SHP77 treated with DMSO at 0.1 percent for 48 hours (cell line): ENCODE measurements around the gene SMAP2.
A peak's percentile ranks its signal among the peaks of the same experiment; 100 is the strongest.

ENCODE experiments used
- DNase-seq: peaks from one replicate; lab custom pipeline; 2025; lab: John Stamatoyannopoulos, UW

Gene SMAP2

DNA sequence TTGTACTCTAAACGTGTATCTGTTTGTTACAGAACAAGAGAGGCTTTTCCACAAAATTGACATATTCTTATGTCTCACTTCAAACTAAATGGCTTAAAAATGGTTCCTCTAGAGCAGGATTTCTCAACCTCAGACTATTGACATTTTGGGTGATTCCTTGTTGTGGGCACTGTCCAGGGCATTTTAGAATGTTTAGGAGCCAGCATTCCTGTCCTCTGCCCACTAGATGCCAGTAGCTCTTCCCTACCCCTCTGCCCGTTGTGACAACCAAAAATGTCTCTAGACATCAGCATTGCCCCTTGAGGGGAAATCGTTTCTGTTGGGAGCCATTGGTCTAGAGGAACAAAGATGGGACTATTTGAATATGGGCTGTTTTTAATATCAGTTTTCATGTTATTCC is 17.3 kb downstream of the SMAP2 start:
- no peak for DNase-seq

- DNase-seq = no peak
Measured at GRCh38 chr1:40391688-40392145, 18.2 kb downstream of the SMAP2 start.

GRCh38 chr1:40392221-40392620 is 18.7 kb downstream of the SMAP2 start:
- DNase-seq = no peak

DNA sequence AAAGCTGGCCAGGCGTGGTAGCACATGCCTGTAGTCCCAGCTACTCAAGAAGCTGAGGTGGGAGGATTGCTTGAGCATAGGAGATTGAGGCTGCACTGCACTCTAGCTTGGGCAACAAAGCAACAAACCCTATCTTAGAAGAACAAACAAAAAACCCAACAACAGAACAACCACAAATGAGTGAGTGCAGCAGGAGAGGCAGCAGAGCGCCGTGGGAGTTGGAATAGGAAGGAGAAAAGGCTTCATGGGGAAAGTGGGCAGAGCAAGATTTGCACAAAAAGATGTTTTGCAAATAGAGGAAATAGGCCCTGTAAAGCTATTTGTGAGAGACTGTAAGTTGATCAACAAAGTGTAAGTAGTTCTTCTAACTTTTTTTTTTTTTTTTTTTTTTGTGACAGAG is 19.6 kb downstream of the SMAP2 start:
- no peak for DNase-seq

- no peak for DNase-seq
Measured at GRCh38 chr1:40394491-40395172, 21.1 kb downstream of the SMAP2 start.

GRCh38 chr1:40395190-40396175 is 22.0 kb downstream of the SMAP2 start:
- DNase-seq = no peak

DNA sequence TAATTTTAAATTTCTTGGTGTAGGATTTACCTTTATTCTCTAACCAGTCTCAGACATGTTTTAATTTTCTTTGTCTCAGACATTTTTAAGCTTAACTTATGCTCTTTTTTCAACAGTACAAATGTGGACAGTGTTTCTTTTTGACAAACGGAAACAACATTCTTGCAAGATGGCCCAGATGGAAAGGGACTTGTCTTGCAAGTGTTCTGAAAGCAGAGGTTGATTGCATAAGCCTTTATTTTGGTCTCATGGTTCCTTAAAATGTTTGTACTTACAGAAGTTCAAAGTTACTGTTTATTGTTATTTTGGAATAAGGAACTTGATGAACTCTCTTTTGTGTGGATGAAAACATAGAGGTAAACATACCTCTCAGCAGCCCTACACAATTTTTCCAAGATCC is 22.9 kb downstream of the SMAP2 start:
- no peak for DNase-seq

- DNase-seq = no peak
Measured at GRCh38 chr1:40397258-40397657, 23.7 kb downstream of the SMAP2 start.

GRCh38 chr1:40399984-40400704 is 26.6 kb downstream of the SMAP2 start:
- no peak for DNase-seq

DNA sequence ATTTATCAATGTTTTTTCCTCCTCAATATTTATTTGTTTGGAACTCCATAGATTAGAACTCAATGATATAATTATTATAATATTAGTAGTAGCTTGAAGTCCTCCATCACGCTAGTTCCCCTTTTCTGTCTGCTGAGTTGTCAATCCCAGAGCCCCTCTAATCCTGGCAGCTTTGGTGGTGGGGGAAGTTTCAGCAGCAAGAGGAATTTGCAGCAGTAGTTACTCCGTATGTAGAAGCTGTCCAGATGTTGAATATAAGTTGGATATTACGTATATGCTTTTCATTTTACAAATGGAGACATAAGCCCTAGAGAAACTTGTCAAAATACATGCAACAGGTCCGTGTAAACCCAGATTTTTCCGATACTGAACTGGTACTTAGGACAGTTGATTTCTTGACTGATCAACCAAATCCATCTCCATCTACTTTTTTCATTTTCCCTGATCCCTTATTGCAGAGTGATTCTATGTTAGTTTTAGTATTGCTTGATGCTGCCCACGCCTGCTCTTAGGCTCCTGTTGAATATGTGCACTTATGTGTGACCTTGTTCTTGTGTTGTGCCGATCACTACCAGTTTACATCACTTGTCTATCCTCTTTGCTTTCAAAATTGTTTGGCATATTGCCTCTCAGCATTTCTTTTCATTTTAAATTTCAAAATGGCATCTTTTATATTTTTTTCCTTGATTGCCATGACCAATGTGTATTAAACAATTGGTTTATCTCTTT is 28.1 kb downstream of the SMAP2 start:
- no peak for DNase-seq

GRCh38 chr1:40404670-40405462 is 31.3 kb downstream of the SMAP2 start:
- DNase-seq = peak; percentile 4

DNA sequence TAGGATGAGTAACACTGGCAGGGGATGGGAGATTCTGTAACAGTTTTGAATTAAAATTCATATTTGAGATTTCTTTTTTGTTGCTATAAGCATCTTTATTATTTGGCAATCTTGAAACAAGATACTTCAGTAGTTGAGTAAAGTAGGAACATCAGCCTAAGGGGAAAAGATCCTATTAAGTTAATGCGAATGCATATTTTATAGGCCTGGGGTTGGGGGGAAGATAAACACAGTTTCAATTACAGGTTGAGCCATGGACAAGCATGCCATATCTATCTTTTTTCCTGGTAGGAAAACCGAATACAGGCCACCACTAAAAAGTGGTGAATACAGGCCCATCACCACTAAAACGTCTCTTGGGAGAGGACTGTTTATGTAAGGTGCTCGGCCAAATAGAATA is 32.3 kb downstream of the SMAP2 start:
- DNase-seq = no peak

- no peak for DNase-seq
Measured at GRCh38 chr1:40407453-40407852, 33.9 kb downstream of the SMAP2 start.

DNA sequence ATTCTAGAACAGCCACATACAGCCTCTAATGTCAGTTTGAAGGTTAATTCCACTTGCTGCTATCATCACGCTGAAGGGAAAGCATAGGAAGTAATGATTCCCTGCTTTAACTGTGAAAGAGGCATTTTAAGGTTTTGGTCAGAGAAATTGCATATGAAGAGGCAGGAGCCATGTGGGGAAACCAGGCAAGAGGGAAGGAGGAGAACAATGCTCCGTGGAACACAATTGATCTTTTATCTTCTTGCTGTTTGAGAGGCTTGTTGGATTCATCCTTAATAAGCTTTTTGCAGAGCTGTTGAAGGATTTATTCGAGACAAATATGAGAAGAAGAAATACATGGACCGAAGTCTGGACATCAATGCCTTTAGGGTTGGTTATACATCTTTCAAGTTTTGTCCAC is 35.9 kb downstream of the SMAP2 start:
- DNase-seq = no peak

DNA sequence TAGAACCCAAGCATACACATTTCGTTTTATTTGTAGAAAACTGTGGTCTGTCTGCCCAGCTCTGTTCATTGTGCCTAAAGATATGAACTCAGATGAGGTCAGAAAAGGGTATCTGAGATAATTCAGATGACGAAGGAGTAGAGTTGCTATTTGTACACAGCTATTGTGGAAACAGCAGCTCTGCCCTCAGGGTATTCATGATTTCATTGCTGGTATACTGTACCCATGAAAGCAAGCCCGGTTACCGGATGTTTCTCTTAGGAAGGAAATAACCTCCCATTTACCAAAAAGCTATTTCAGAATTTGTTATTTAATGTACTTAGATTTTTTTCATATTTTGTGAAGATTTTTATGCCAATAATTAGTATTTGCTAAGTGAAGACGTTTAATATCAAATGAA is 37.8 kb downstream of the SMAP2 start:
- DNase-seq = no peak

- DNase-seq = no peak
Measured at GRCh38 chr1:40411843-40412242, 38.3 kb downstream of the SMAP2 start.

DNA sequence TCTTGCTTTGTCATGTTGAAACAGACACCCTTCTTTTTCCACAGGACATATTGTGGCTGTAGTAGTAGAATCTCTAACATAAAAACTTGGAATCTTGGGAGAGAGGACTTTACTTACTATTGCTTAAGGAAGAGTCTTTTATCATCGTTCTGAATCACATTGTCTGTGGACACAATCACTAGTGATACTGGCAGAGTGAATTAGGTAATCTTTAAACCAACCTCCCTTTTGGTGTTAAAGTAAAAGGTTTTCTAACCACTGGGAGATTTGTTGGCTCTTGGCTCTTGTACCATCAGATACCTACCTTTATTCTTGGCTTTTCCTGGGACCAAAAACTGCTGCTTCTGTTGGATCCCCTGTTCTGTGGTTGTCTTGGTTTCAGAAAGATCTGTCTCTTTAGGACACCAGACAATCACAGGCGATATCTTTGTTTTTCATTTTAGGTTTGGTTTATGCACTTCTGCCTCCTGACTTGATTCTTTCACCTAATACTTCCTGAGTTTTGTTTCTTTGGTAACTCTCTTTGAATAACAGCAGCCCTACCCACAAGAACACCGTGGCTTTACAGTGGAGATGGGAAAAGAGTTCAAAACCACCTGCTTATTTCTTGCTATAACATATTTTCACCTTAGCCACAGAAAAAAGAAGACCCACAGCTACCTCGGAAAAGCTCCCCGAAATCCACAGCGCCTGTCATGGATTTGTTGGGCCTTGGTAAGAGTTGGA is 40.2 kb downstream of the SMAP2 start:
- no peak for DNase-seq

- DNase-seq = no peak
Measured at GRCh38 chr1:40414331-40414730, 40.8 kb downstream of the SMAP2 start.

DNA sequence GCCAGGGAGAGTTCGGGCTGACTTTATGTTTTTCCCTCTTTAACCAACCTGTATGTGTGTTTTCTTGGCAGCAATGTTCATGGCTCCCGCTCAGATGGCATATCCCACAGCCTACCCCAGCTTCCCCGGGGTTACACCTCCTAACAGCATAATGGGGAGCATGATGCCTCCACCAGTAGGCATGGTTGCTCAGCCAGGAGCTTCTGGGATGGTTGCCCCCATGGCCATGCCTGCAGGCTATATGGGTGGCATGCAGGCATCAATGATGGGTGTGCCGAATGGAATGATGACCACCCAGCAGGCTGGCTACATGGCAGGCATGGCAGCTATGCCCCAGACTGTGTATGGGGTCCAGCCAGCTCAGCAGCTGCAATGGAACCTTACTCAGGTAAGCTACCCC is 43.2 kb downstream of the SMAP2 start:
- DNase-seq = no peak
